ENCODE results near the gene IFT57. TPM values are rescaled to one million over a fixed set of nuclear protein-coding genes. Genes with fewer than 3 reads are reported as not detected.
A peak's percentile ranks its signal among the peaks of the same experiment; 100 is the strongest.
"Not testable (repeated sequence)": the region's sequence is repeated elsewhere in the genome, so short reads cannot be mapped to it uniquely, and the experiment has no call there.

IFT57 gene
- total and polyA plus RNA-seq, 7 experiments from 2014 or later: 18.0 to 48.1 (median 27.4) TPM

GRCh38 chr3:108159865-108160264, 62.4 kb downstream of the IFT57 start:
- ChIA-PET CTCF (no interaction called here), POLR2A (no interaction called here)
- H3K9me3 ChIP-seq (ENCODE audit: control insufficient read depth in 2 of 3, low read length in 3 of 3): no peaks in the 10 kb centered on the region
- H3K4me1 Mint-ChIP-seq: peaks cover 0 to 9% (median 7%) of the 10 kb centered on the region in 7 donors
- DNase-seq (no peak), ATAC-seq (no peak)
- H3K27ac Mint-ChIP-seq: peak overlapping the region in 3 of 9 donors; percentile 2 to 38 (median 35)
- no peaks in the 10 kb centered on the region for H3K9me3 Mint-ChIP-seq
- H3K4me3 ChIP-seq (ENCODE audit: low read length): no peak overlapping the region
- intact Hi-C loops (cut with micrococcal nuclease): loop anchor here in 1 of 2 donors (5.0 kb wide), 1 partner anchor 42 kb away; no protein-coding TSS in a partner anchor
- H3K36me3 ChIP-seq (ENCODE audit: control insufficient read depth in 2 of 3, insufficient read depth in 3 of 3, low read length in 3 of 3): peaks cover 0 to 3% (median 0%) of the 10 kb centered on the region in 3 experiments
- H3K27me3 ChIP-seq (ENCODE audit: control insufficient read depth in 2 of 2, insufficient read depth in 2 of 2, low read length in 2 of 2): no peaks in the 10 kb centered on the region
- no peaks in the 10 kb centered on the region for H3K27me3 Mint-ChIP-seq
- H3K4me1 ChIP-seq (ENCODE audit: control insufficient read depth in 2 of 2, insufficient read depth in 2 of 2, low read length in 2 of 2): no peaks in the 10 kb centered on the region
- H3K4me3 Mint-ChIP-seq: no peak overlapping the region
- H3K36me3 Mint-ChIP-seq: peaks cover 0 to 23% (median 8%) of the 10 kb centered on the region in 5 donors
- no peak overlapping the region for H3K27ac ChIP-seq (ENCODE audit: low read depth, low read length)

- intact Hi-C loops (cut with micrococcal nuclease): loop anchor here in 1 of 2 donors (5.0 kb wide), 1 partner anchor 43 kb away; no protein-coding TSS in a partner anchor
- H3K27ac Mint-ChIP-seq: no peak overlapping the region
- no peak overlapping the region for H3K27ac ChIP-seq (ENCODE audit: low read depth, low read length)
- no peak overlapping the region for H3K4me3 ChIP-seq (ENCODE audit: low read length)
- H3K4me1 Mint-ChIP-seq: peaks cover 0 to 10% (median 9%) of the 10 kb centered on the region in 7 donors
- H3K27me3 Mint-ChIP-seq: no peaks in the 10 kb centered on the region
- H3K4me1 ChIP-seq (ENCODE audit: control insufficient read depth in 2 of 2, insufficient read depth in 2 of 2, low read length in 2 of 2): no peaks in the 10 kb centered on the region
- H3K9me3 Mint-ChIP-seq: no peaks in the 10 kb centered on the region
- H3K36me3 ChIP-seq (ENCODE audit: control insufficient read depth in 2 of 3, insufficient read depth in 3 of 3, low read length in 3 of 3): peaks cover 0 to 3% (median 0%) of the 10 kb centered on the region in 3 experiments
- CTCF ChIA-PET: no interaction called here
- H3K9me3 ChIP-seq (ENCODE audit: control insufficient read depth in 2 of 3, low read length in 3 of 3): no peaks in the 10 kb centered on the region
- POLR2A ChIA-PET: interaction anchor here (2.9 kb wide), 1 partner anchor 64 kb away, joined by 12 read pairs; the partner anchor contains the start of gene IFT57
- H3K27me3 ChIP-seq (ENCODE audit: control insufficient read depth in 2 of 2, insufficient read depth in 2 of 2, low read length in 2 of 2): no peaks in the 10 kb centered on the region
- no peak for DNase-seq
- H3K36me3 Mint-ChIP-seq: peaks cover 0 to 23% (median 8%) of the 10 kb centered on the region in 5 donors
- ATAC-seq: no peak
- no peak overlapping the region for H3K4me3 Mint-ChIP-seq
These were observed 63.1 kb downstream of the IFT57 start for GRCh38 chr3:108159105-108159504.

GRCh38 chr3:108158251-108158650, 64.0 kb downstream of the IFT57 start:
- intact Hi-C loops (cut with micrococcal nuclease): loop anchor here in 1 of 2 donors (5.0 kb wide), 1 partner anchor 44 kb away; no protein-coding TSS in a partner anchor
- DNase-seq: no peak
- no peak overlapping the region for H3K27ac Mint-ChIP-seq

GRCh38 chr3:108157273-108157672, 65.0 kb downstream of the IFT57 start:
- no peak overlapping the region for H3K4me3 Mint-ChIP-seq
- POLR2A ChIA-PET: interaction anchor here (2.4 to 2.9 kb wide), 2 partner anchors 32 to 66 kb away, joined by 8 to 12 read pairs; partner anchors contain the start of gene IFT57

More at GRCh38 chr3:108158251-108158650, 64.0 kb downstream of the IFT57 start:
- no peak overlapping the region for H3K4me3 ChIP-seq (ENCODE audit: low read length)
- CTCF ChIA-PET: no interaction called here
- Mint-ChIP-seq H3K36me3 (peaks cover 0 to 23% (median 8%) of the 10 kb centered on the region in 5 donors), H3K27me3 (no peaks in the 10 kb centered on the region), H3K9me3 (no peaks in the 10 kb centered on the region), H3K4me3 (no peak overlapping the region), H3K4me1 (peaks cover 0 to 19% (median 14%) of the 10 kb centered on the region in 7 donors)
- H3K27ac ChIP-seq (ENCODE audit: low read depth, low read length): no peak overlapping the region
- peaks cover 0 to 3% (median 0%) of the 10 kb centered on the region in 3 experiments for H3K36me3 ChIP-seq (ENCODE audit: control insufficient read depth in 2 of 3, insufficient read depth in 3 of 3, low read length in 3 of 3)
- H3K4me1 ChIP-seq (ENCODE audit: control insufficient read depth in 2 of 2, insufficient read depth in 2 of 2, low read length in 2 of 2): peaks cover 0 to under 1% of the 10 kb centered on the region in 2 donors
- H3K9me3 ChIP-seq (ENCODE audit: control insufficient read depth in 2 of 3, low read length in 3 of 3): no peaks in the 10 kb centered on the region
- ATAC-seq: no peak
- no peaks in the 10 kb centered on the region for H3K27me3 ChIP-seq (ENCODE audit: control insufficient read depth in 2 of 2, insufficient read depth in 2 of 2, low read length in 2 of 2)
- POLR2A ChIA-PET: interaction anchor here (0.6 to 2.9 kb wide), 4 partner anchors 30 to 84 kb away, joined by 3 to 12 read pairs (median 6); partner anchors contain the start of gene IFT57

GRCh38 chr3:108156312-108156853, 65.8 kb downstream of the IFT57 start:
- ATAC-seq: no peak
- H3K36me3 ChIP-seq (ENCODE audit: control insufficient read depth in 2 of 3, insufficient read depth in 3 of 3, low read length in 3 of 3): no peaks in the 10 kb centered on the region
- H3K9me3 ChIP-seq (ENCODE audit: control insufficient read depth in 2 of 3, low read length in 3 of 3): no peaks in the 10 kb centered on the region
- H3K4me1 ChIP-seq (ENCODE audit: control insufficient read depth in 2 of 2, insufficient read depth in 2 of 2, low read length in 2 of 2): peaks cover 0 to 4% of the 10 kb centered on the region in 2 donors
- intact Hi-C loops (cut with micrococcal nuclease): loop anchor here in 1 of 2 donors (5.0 kb wide), 1 partner anchor 46 kb away; no protein-coding TSS in a partner anchor
- ChIA-PET POLR2A (interaction anchor here (2.4 to 2.9 kb wide), 2 partner anchors 31 to 66 kb away, joined by 8 to 12 read pairs; partner anchors contain the start of gene IFT57), CTCF (no interaction called here)
- no peak overlapping the region for H3K27ac ChIP-seq (ENCODE audit: low read depth, low read length)
- Mint-ChIP-seq H3K36me3 (peaks cover 0 to 16% (median 0%) of the 10 kb centered on the region in 5 donors), H3K9me3 (no peaks in the 10 kb centered on the region), H3K27ac (peak overlapping the region in 1 of 9 donors; percentile 38), H3K4me3 (no peak overlapping the region), H3K4me1 (peaks cover 0 to 22% (median 19%) of the 10 kb centered on the region in 7 donors), H3K27me3 (no peaks in the 10 kb centered on the region)
- no peak for DNase-seq
- no peak overlapping the region for H3K4me3 ChIP-seq (ENCODE audit: low read length)
- H3K27me3 ChIP-seq (ENCODE audit: control insufficient read depth in 2 of 2, insufficient read depth in 2 of 2, low read length in 2 of 2): no peaks in the 10 kb centered on the region

More at GRCh38 chr3:108157273-108157672, 65.0 kb downstream of the IFT57 start:
- CTCF ChIA-PET: no interaction called here
- Histone ChIP-seq H3K27ac (ENCODE audit: low read depth, low read length) (no peak overlapping the region), H3K9me3 (ENCODE audit: control insufficient read depth in 2 of 3, low read length in 3 of 3) (no peaks in the 10 kb centered on the region), H3K4me3 (ENCODE audit: low read length) (no peak overlapping the region), H3K4me1 (ENCODE audit: control insufficient read depth in 2 of 2, insufficient read depth in 2 of 2, low read length in 2 of 2) (peaks cover 0 to 4% of the 10 kb centered on the region in 2 donors), H3K36me3 (ENCODE audit: control insufficient read depth in 2 of 3, insufficient read depth in 3 of 3, low read length in 3 of 3) (peaks cover 0 to 3% (median 0%) of the 10 kb centered on the region in 3 experiments), H3K27me3 (ENCODE audit: control insufficient read depth in 2 of 2, insufficient read depth in 2 of 2, low read length in 2 of 2) (no peaks in the 10 kb centered on the region)
- no peak for DNase-seq
- intact Hi-C loops (cut with micrococcal nuclease): loop anchor here in 1 of 2 donors (5.0 kb wide), 1 partner anchor 45 kb away; no protein-coding TSS in a partner anchor
- no peaks in the 10 kb centered on the region for H3K27me3 Mint-ChIP-seq
- H3K9me3 Mint-ChIP-seq: no peaks in the 10 kb centered on the region
- H3K4me1 Mint-ChIP-seq: peaks cover 0 to 22% (median 19%) of the 10 kb centered on the region in 7 donors
- H3K36me3 Mint-ChIP-seq: peaks cover 0 to 19% (median 3%) of the 10 kb centered on the region in 5 donors
- H3K27ac Mint-ChIP-seq: peak overlapping the region in 2 of 9 donors; percentile 23 to 27
- ATAC-seq: no peak

GRCh38 chr3:108155642-108156041, 66.6 kb downstream of the IFT57 start:
- Mint-ChIP-seq H3K4me1 (peaks cover 0 to 21% (median 16%) of the 10 kb centered on the region in 7 donors), H3K27ac (peak overlapping the region in 1 of 9 donors; percentile 38), H3K36me3 (peaks cover 0 to 10% (median 0%) of the 10 kb centered on the region in 5 donors)
- CTCF ChIA-PET; H3K27ac ChIP-seq (ENCODE audit: low read depth, low read length); DNase-seq; H3K4me3 ChIP-seq (ENCODE audit: low read length); H3K9me3 Mint-ChIP-seq; H3K9me3 ChIP-seq (ENCODE audit: control insufficient read depth in 2 of 3, low read length in 3 of 3); H3K27me3 ChIP-seq (ENCODE audit: control insufficient read depth in 2 of 2, insufficient read depth in 2 of 2, low read length in 2 of 2); H3K36me3 ChIP-seq (ENCODE audit: control insufficient read depth in 2 of 3, insufficient read depth in 3 of 3, low read length in 3 of 3); H3K4me3 Mint-ChIP-seq; POLR2A ChIA-PET; H3K27me3 Mint-ChIP-seq; ATAC-seq; H3K4me1 ChIP-seq (ENCODE audit: control insufficient read depth in 2 of 2, insufficient read depth in 2 of 2, low read length in 2 of 2): not testable (repeated sequence)
- intact Hi-C loops (cut with micrococcal nuclease): loop anchor here in 1 of 2 donors (5.0 kb wide), 1 partner anchor 47 kb away; no protein-coding TSS in a partner anchor

All from naive thymus-derived CD4-positive, alpha-beta T cell (primary cell).